A549 (cell line): ENCODE results near the gene SWT1. TPM values are rescaled to one million over a fixed set of nuclear protein-coding genes. Genes with fewer than 3 reads are reported as not detected.

ENCODE experiments used
- ATAC-seq, 2 experiments: fragments of 200-7000 bp in 1 of 2; fragments of >200 bp in 1 of 2; cut with Nextera tagmentation in 1 of 2; cut with Tn5 transposase in 1 of 2; 3 replicates each; pipeline versions ENCODE4 v1.8.0 to v1.9.1; 2018 to 2020; ENCODE audit warnings: mild to moderate bottlenecking in 1 of 2, moderate library complexity in 1 of 2
- CTCF ChIA-PET: fragments of 300-600 bp; sonication (Branson Sonifier 250); formaldehyde crosslinking; extraction: SDS; loops from one replicate; lab custom pipeline; 2021; ENCODE audit warnings: antibody characterized with exemption, inconsistent platforms; lab: Yijun Ruan, JAX
- POLR2A ChIA-PET: fragments of 350-600 bp; formaldehyde crosslinking; extraction: SDS; loops from one replicate; lab custom pipeline; 2021; ENCODE audit warnings: antibody characterized with exemption, inconsistent platforms; lab: Yijun Ruan, JAX
- DNase-seq, 2 experiments: peaks; one replicate each; pipeline versions ENCODE4 v3.0.0 to v3.0.0-alpha.2; 2011 to 2016; ENCODE audit warnings: low read depth in 1 of 2, low spot score in 1 of 2
- FAIRE-seq: peaks from 2 replicates; lab custom pipeline; 2011; peaks lifted over from hg19 to GRCh38; lab: Jason Lieb, UNC
- H3K27ac ChIP-seq, 2 experiments: fragments of >200 bp; sonication (Bioruptor Twin); formaldehyde crosslinking; 3 replicates each; pipeline ENCODE4 v1.5.1; 2016 to 2017
- H3K4me1 ChIP-seq: fragments of >200 bp; sonication (Bioruptor Twin); formaldehyde crosslinking; 3 replicates; pipeline ENCODE4 v1.6.1; 2016
- H3K4me2 ChIP-seq: fragments of >200 bp; sonication (Bioruptor Twin); formaldehyde crosslinking; 3 replicates; pipeline ENCODE4 v1.6.1; 2016
- H3K4me3 ChIP-seq: fragments of >200 bp; sonication (Bioruptor Twin); formaldehyde crosslinking; 3 replicates; pipeline ENCODE4 v1.5.1; 2016
- H3K9me3 ChIP-seq: fragments of >200 bp; sonication (Bioruptor Twin); formaldehyde crosslinking; 3 replicates; pipeline ENCODE4 v1.6.1; 2016
- CEBPB ChIP-seq, 2 experiments: fragments of >200 bp in 1 of 2; sonication (Bioruptor Twin) in 1 of 2; formaldehyde crosslinking in 1 of 2; IDR thresholded peaks; 2 replicates each; pipeline ENCODE4 v1.6.1; 2012 to 2016
- CHD4 ChIP-seq: fragments of 200-600 bp; sonication (generic); IDR thresholded peaks from 2 replicates; pipeline ENCODE4 v1.6.1; 2016; ENCODE audit warnings: antibody characterized with exemption, mild to moderate bottlenecking, borderline replicate concordance
- EHMT2 ChIP-seq: fragments of 200-600 bp; sonication (generic); IDR thresholded peaks from 2 replicates; pipeline ENCODE4 v1.6.1; 2016; ENCODE audit warnings: antibody characterized with exemption, low read depth, mild to moderate bottlenecking, moderate library complexity
- ELK1 ChIP-seq: fragments of 150-350 bp; IDR thresholded peaks from 2 replicates; pipeline ENCODE4 v1.6.1; 2014; ENCODE audit warnings: low read depth, mild to moderate bottlenecking, low read length
- EP300 ChIP-seq, 2 experiments: fragments of >200 bp; sonication (Bioruptor Twin); formaldehyde crosslinking; IDR thresholded peaks; 2 replicates in 1 of 2; 3 replicates in 1 of 2; pipeline ENCODE4 v1.6.1; 2016 to 2017
- FOSB ChIP-seq: fragments of 250-450 bp; sonication (Bioruptor Pico); IDR thresholded peaks from 2 replicates; pipeline ENCODE4 v1.5.0; 2020; ENCODE audit warnings: mild to moderate bottlenecking, moderate library complexity
- FOSL2 ChIP-seq, 2 experiments: fragments of 450-650 bp in 1 of 2; fragments of >200 bp in 1 of 2; sonication (Bioruptor Twin) in 1 of 2; formaldehyde crosslinking; IDR thresholded peaks; 2 replicates each; pipeline versions ENCODE4 v1.5.0 to v1.6.1; 2016 to 2020; ENCODE audit warnings: mild to moderate bottlenecking in 1 of 2, moderate library complexity in 1 of 2
- HEYL ChIP-seq: fragments of 250-450 bp; sonication (Bioruptor Pico); IDR thresholded peaks from 2 replicates; pipeline ENCODE4 v1.8.0; 2021; ENCODE audit warnings: mild to moderate bottlenecking, moderate library complexity
- JUNB ChIP-seq: fragments of >200 bp; sonication (Bioruptor Twin); formaldehyde crosslinking; IDR thresholded peaks from 2 replicates; pipeline ENCODE4 v1.6.1; 2016
- KDM1A ChIP-seq: fragments of 200-600 bp; sonication (generic); IDR thresholded peaks from 2 replicates; pipeline ENCODE4 v1.6.1; 2016; ENCODE audit warnings: low read depth, mild to moderate bottlenecking
- MAZ ChIP-seq: fragments of 150-350 bp; IDR thresholded peaks from 2 replicates; pipeline ENCODE4 v1.6.1; 2014; ENCODE audit warnings: antibody characterized with exemption, low read depth, low read length, borderline replicate concordance
- PBX3 ChIP-seq: IDR thresholded peaks from 2 replicates; pipeline ENCODE4 v1.6.1; 2012
- PHF8 ChIP-seq: fragments of 200-600 bp; sonication (generic); IDR thresholded peaks from 2 replicates; pipeline ENCODE4 v1.6.1; 2016; ENCODE audit warnings: low read depth, mild to moderate bottlenecking, antibody characterized with exemption, moderate library complexity, borderline replicate concordance
- POLR2A ChIP-seq: IDR thresholded peaks from 2 replicates; pipeline ENCODE4 v1.6.1; 2012; ENCODE audit warnings: mild to moderate bottlenecking, low read length
- POLR2AphosphoS2 ChIP-seq: conservative IDR thresholded peaks from 2 replicates; pipeline ENCODE4 v1.6.1; 2012; ENCODE audit warnings: low read length, improper control_type of control experiment, inconsistent platforms
- RAD21 ChIP-seq, 2 experiments: fragments of >200 bp in 1 of 2; sonication (Bioruptor Twin) in 1 of 2; formaldehyde crosslinking in 1 of 2; IDR thresholded peaks in 1 of 2; conservative IDR thresholded peaks in 1 of 2; 2 replicates in 1 of 2; 3 replicates in 1 of 2; pipeline ENCODE4 v1.6.1; 2012 to 2018; ENCODE audit warnings: inconsistent platforms in 1 of 2
- RARB ChIP-seq: fragments of 250-450 bp; sonication (Bioruptor Pico); IDR thresholded peaks from 2 replicates; pipeline ENCODE4 v1.8.0; 2021; ENCODE audit warnings: mild to moderate bottlenecking, moderate library complexity
- RCOR1 ChIP-seq: fragments of 150-350 bp; IDR thresholded peaks from 2 replicates; pipeline ENCODE4 v1.6.1; 2014; ENCODE audit warnings: antibody characterized with exemption, low read length, low read depth
- TP53 ChIP-seq: fragments of 250-450 bp; sonication (Bioruptor Pico); IDR thresholded peaks from 2 replicates; pipeline ENCODE4 v1.5.0; 2021; ENCODE audit warnings: mild to moderate bottlenecking, moderate library complexity
- ZFP36 ChIP-seq: fragments of 450-650 bp; IDR thresholded peaks from 2 replicates; pipeline ENCODE4 v1.6.1; 2014; ENCODE audit warnings: borderline replicate concordance; ENCODE audit not compliant: partially characterized antibody
- ZNF302 ChIP-seq: fragments of 250-450 bp; sonication (Bioruptor Pico); IDR thresholded peaks from 2 replicates; pipeline ENCODE4 v1.9.0; 2021; ENCODE audit warnings: inconsistent platforms, mild to moderate bottlenecking, moderate library complexity
- ZSCAN20 ChIP-seq: fragments of 250-450 bp; sonication (Bioruptor Pico); IDR thresholded peaks from 2 replicates; pipeline ENCODE4 v1.8.0; 2022; ENCODE audit warnings: mild to moderate bottlenecking, moderate library complexity
- WGBS: methylation state at CpG from one replicate; pipeline ENCODE4 v1.1.6; 2017; ENCODE audit errors: missing lambda C conversion rate; 5-methylcytosine and 5-hydroxymethylcytosine counted together
- polyA plus RNA-seq, 4 experiments: library from polyadenylated mRNA; depleted of rRNA in 3 of 4; stranded (reverse); fragments of >200 nt; fragmentation: RNase III in 1 of 4; extraction: RNeasy Plus Mini Kit Qiagen cat#74134 plus additional on column Dnase treatment in 1 of 4; gene quantifications; 2 replicates in 3 of 4; 3 replicates in 1 of 4; pipeline ENCODE4 v1.2.3, GENCODE V29; 2011 to 2017
- TF ChIP-seq, protein P1 (sequence below): fragments of 250-450 bp; sonication (Bioruptor Pico); IDR thresholded peaks from 2 replicates; pipeline ENCODE4 v1.5.0; 2020; ENCODE audit warnings: low read depth, mild to moderate bottlenecking, moderate library complexity
- TF ChIP-seq, protein P2 (sequence below): fragments of >200 bp; sonication (Bioruptor Twin); formaldehyde crosslinking; IDR thresholded peaks from 3 replicates; pipeline ENCODE4 v1.6.1; 2016

The SWT1 gene
- polyA plus RNA-seq, 2 of the 4 experiments (the other 2 are of a cell fraction): 1.5 to 2.4 TPM

DNA sequence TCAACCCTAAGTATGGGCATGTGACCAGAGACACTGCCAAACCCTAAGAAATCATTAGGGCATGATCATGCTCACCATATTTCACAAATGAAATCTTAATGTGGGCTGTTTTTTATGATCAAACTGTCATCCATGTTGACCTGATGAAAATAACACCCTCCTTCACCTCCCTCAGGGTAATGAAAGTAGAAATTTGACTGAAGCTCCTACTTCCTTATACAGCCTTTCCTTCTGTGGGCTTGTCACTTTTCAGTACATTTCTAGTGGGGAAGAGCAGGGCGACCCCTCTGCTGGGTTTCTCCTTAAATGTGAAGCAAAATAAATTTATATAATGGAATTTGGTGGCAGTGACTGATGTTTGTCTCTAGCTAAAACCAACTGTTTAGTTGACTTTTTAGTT, 134.2 kb downstream of the SWT1 start:
- Histone ChIP-seq H3K4me2 (no peak overlapping the region), H3K4me3 (no peak overlapping the region), H3K27ac (no peak overlapping the region), H3K4me1 (no peaks in the 10 kb centered on the region), H3K9me3 (no peaks in the 10 kb centered on the region)
- POLR2A ChIA-PET: no interaction called here
- CTCF ChIA-PET: interaction anchor here (1.0 kb wide), 1 partner anchor 390 kb away, joined by 4 read pairs; no protein-coding TSS in a partner anchor
- ATAC-seq (peak in 1 of 2 experiments; percentile 13; a peak in 2 of 6 replicates), DNase-seq (no peak), FAIRE-seq (no peak)
- TF ChIP-seq EP300 (IDR thresholded peaks at IDR 0.05) (no peak), ELK1 (no peak), ZNF302 (CRISPR knock-in tag) (no peak), ZSCAN20 (CRISPR knock-in tag) (no peak), CEBPB (IDR thresholded peaks at IDR 0.05) (no peak), FOSB (CRISPR knock-in tag) (no peak), JUNB (no peak), RAD21 (conservative IDR thresholded peaks at IDR 0.05 in 1 of 2, IDR thresholded peaks at IDR 0.05 in 1 of 2) (no peak), RARB (CRISPR knock-in tag) (no peak), PBX3 (no peak), MAZ (no peak)
- TF ChIP-seq, protein P1, sequence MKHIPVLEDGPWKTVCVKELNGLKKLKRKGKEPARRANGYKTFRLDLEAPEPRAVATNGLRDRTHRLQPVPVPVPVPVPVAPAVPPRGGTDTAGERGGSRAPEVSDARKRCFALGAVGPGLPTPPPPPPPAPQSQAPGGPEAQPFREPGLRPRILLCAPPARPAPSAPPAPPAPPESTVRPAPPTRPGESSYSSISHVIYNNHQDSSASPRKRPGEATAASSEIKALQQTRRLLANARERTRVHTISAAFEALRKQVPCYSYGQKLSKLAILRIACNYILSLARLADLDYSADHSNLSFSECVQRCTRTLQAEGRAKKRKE (CRISPR knock-in tag): no peak
- 74% methylated on average over 1 of the region's 1 CpG for WGBS

- Histone ChIP-seq H3K4me3 (no peak overlapping the region), H3K4me1 (no peaks in the 10 kb centered on the region), H3K4me2 (no peak overlapping the region), H3K9me3 (no peaks in the 10 kb centered on the region), H3K27ac (no peak overlapping the region)
- FAIRE-seq (no peak), ATAC-seq (no peak), DNase-seq (no peak)
- TF ChIP-seq CEBPB (IDR thresholded peaks at IDR 0.05) (no peak), POLR2AphosphoS2 (no peak), FOSL2 (IDR thresholded peaks at IDR 0.05) (no peak), FOSL2 (CRISPR knock-in tag; IDR thresholded peaks at IDR 0.05) (no peak), ZFP36 (no peak)
- 100% methylated on average over 1 of the region's 1 CpG for WGBS
- ChIA-PET POLR2A (no interaction called here), CTCF (interaction anchor here (0.6 to 1.0 kb wide), 3 partner anchors 307 to 506 kb away, joined by 3 to 4 read pairs (median 4); no protein-coding TSS in a partner anchor)
Observed at GRCh38 chr1:185291652-185292051, 134.7 kb downstream of the SWT1 start.

GRCh38 chr1:185292237-185292636, 135.3 kb downstream of the SWT1 start:
- DNase-seq (no peak), FAIRE-seq (no peak), ATAC-seq (no peak; a peak in 1 of 6 replicates)
- WGBS: 89% methylated on average over 5 of the region's 5 CpGs
- H3K4me3 ChIP-seq: no peak overlapping the region
- TF ChIP-seq EHMT2 (no peak), CHD4 (no peak), TP53 (CRISPR knock-in tag) (no peak), MAZ (no peak), KDM1A (no peak), ZFP36 (no peak), PHF8 (no peak), HEYL (no peak), CEBPB (IDR thresholded peaks at IDR 0.05) (no peak), POLR2A (no peak), RCOR1 (no peak)
- TF ChIP-seq, protein P1 (CRISPR knock-in tag): no peak
- TF ChIP-seq, protein P2, sequence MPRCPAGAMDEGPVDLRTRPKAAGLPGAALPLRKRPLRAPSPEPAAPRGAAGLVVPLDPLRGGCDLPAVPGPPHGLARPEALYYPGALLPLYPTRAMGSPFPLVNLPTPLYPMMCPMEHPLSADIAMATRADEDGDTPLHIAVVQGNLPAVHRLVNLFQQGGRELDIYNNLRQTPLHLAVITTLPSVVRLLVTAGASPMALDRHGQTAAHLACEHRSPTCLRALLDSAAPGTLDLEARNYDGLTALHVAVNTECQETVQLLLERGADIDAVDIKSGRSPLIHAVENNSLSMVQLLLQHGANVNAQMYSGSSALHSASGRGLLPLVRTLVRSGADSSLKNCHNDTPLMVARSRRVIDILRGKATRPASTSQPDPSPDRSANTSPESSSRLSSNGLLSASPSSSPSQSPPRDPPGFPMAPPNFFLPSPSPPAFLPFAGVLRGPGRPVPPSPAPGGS: no peak
- no peak overlapping the region for H3K27ac ChIP-seq
- H3K4me2 ChIP-seq: no peak overlapping the region
- H3K9me3 ChIP-seq: no peaks in the 10 kb centered on the region
- POLR2A ChIA-PET: no interaction called here
- H3K4me1 ChIP-seq: no peaks in the 10 kb centered on the region
- CTCF ChIA-PET: interaction anchor here (0.6 to 1.0 kb wide), 4 partner anchors 47 to 505 kb away, joined by 3 to 4 read pairs (median 4); no protein-coding TSS in a partner anchor
